Measurements from ENCODE around the gene AKAP11.

AKAP11 gene

GRCh38 chr13:42320375-42320787, 48.4 kb downstream of the AKAP11 start:
- H3K79me1 ChIP-seq (replicated peaks; ENCODE audit: low read length, poor library complexity, severe bottlenecking) = peaks cover 3% of the 10 kb centered on the region
- no peaks in the 10 kb centered on the region for H3K27me3 ChIP-seq (ENCODE audit: control insufficient read depth in 1 of 2, insufficient read depth in 1 of 2, low read length in 2 of 2)
- H3K36me3 ChIP-seq (ENCODE audit: control insufficient read depth in 1 of 2, insufficient read depth in 2 of 2, low read depth in 1 of 2, low read length in 2 of 2) = peaks cover 3 to 61% of the 10 kb centered on the region in 2 experiments
- H4K8ac ChIP-seq (ENCODE audit: low read length) = no peak overlapping the region
- H3K4me1 ChIP-seq (ENCODE audit: control insufficient read depth, insufficient read depth, low read depth, low read length) = no peaks in the 10 kb centered on the region
- 73% methylated on average over 4 of the region's 4 CpGs for WGBS
- no peak overlapping the region for H2BK12ac ChIP-seq (ENCODE audit: low read length in 2 of 2)
- H3K4me2 ChIP-seq (ENCODE audit: low read length, poor library complexity, severe bottlenecking) = no peak overlapping the region
- H3K4me3 ChIP-seq (ENCODE audit: insufficient read depth in 1 of 2, low read depth in 1 of 2, low read length in 2 of 2) = no peak overlapping the region
- no peak overlapping the region for H4K91ac ChIP-seq (ENCODE audit: low read length)
- H3K27ac ChIP-seq (ENCODE audit: low read length, poor library complexity, severe bottlenecking) = no peak overlapping the region
- H3K4ac ChIP-seq (ENCODE audit: low read depth in 1 of 2, low read length in 2 of 2) = no peak overlapping the region
- H2BK15ac ChIP-seq (ENCODE audit: low read depth, poor library complexity, severe bottlenecking) = no peak overlapping the region
- H2AK5ac ChIP-seq (ENCODE audit: low read length, severe bottlenecking) = no peak overlapping the region
- no peak overlapping the region for H3K14ac ChIP-seq (ENCODE audit: low read length in 2 of 2)
- no peak for DNase-seq
- no peak overlapping the region for H3K18ac ChIP-seq (ENCODE audit: low read depth in 1 of 2, low read length in 2 of 2)
- no peak overlapping the region for H3K9ac ChIP-seq (ENCODE audit: low read length)
- no peak overlapping the region for H2BK5ac ChIP-seq (ENCODE audit: low read depth, low read length, poor library complexity, severe bottlenecking)
- H2BK120ac ChIP-seq (ENCODE audit: low read depth, low read length) = no peak overlapping the region
- H3K23ac ChIP-seq (ENCODE audit: low read length in 2 of 2) = no peak overlapping the region
- H2AFZ ChIP-seq (ENCODE audit: low read depth, low read length) = no peak overlapping the region
- H3K9me3 ChIP-seq (ENCODE audit: control insufficient read depth, low read length) = no peaks in the 10 kb centered on the region

GRCh38 chr13:42322806-42323205, 50.9 kb downstream of the AKAP11 start:
- WGBS = no CpG with 5 or more reads among the region's 2 CpGs
- no peak overlapping the region for H3K4me2 ChIP-seq (ENCODE audit: low read length, poor library complexity, severe bottlenecking)
- H3K4me1 ChIP-seq (ENCODE audit: control insufficient read depth, insufficient read depth, low read depth, low read length) = no peaks in the 10 kb centered on the region
- H3K9me3 ChIP-seq (ENCODE audit: control insufficient read depth, low read length) = no peaks in the 10 kb centered on the region
- H4K91ac ChIP-seq (ENCODE audit: low read length) = no peak overlapping the region
- no peak overlapping the region for H2AFZ ChIP-seq (ENCODE audit: low read depth, low read length)
- no peak overlapping the region for H3K27ac ChIP-seq (ENCODE audit: low read length, poor library complexity, severe bottlenecking)
- no peak overlapping the region for H3K18ac ChIP-seq (ENCODE audit: low read depth in 1 of 2, low read length in 2 of 2)
- H3K79me1 ChIP-seq (replicated peaks; ENCODE audit: low read length, poor library complexity, severe bottlenecking) = peaks cover 1% of the 10 kb centered on the region
- H2AK5ac ChIP-seq (ENCODE audit: low read length, severe bottlenecking) = no peak overlapping the region
- no peak overlapping the region for H3K4ac ChIP-seq (ENCODE audit: low read depth in 1 of 2, low read length in 2 of 2)
- no peak overlapping the region for H3K14ac ChIP-seq (ENCODE audit: low read length in 2 of 2)
- no peak overlapping the region for H2BK5ac ChIP-seq (ENCODE audit: low read depth, low read length, poor library complexity, severe bottlenecking)
- H3K9ac ChIP-seq (ENCODE audit: low read length) = no peak overlapping the region
- H3K36me3 ChIP-seq (ENCODE audit: control insufficient read depth in 1 of 2, insufficient read depth in 2 of 2, low read depth in 1 of 2, low read length in 2 of 2) = peaks cover 0 to 45% of the 10 kb centered on the region in 2 experiments
- H2BK12ac ChIP-seq (ENCODE audit: low read length in 2 of 2) = no peak overlapping the region
- no peak overlapping the region for H3K4me3 ChIP-seq (ENCODE audit: insufficient read depth in 1 of 2, low read depth in 1 of 2, low read length in 2 of 2)
- DNase-seq = no peak
- no peak overlapping the region for H2BK15ac ChIP-seq (ENCODE audit: low read depth, poor library complexity, severe bottlenecking)
- H2BK120ac ChIP-seq (ENCODE audit: low read depth, low read length) = no peak overlapping the region
- no peaks in the 10 kb centered on the region for H3K27me3 ChIP-seq (ENCODE audit: control insufficient read depth in 1 of 2, insufficient read depth in 1 of 2, low read length in 2 of 2)
- H3K23ac ChIP-seq (ENCODE audit: low read length in 2 of 2) = no peak overlapping the region
- H4K8ac ChIP-seq (ENCODE audit: low read length) = no peak overlapping the region

- no peak overlapping the region for H3K4me2 ChIP-seq (ENCODE audit: low read length, poor library complexity, severe bottlenecking)
Measured at GRCh38 chr13:42324704-42325103, 52.8 kb downstream of the AKAP11 start.

GRCh38 chr13:42327725-42328124, 55.8 kb downstream of the AKAP11 start:
- no peak overlapping the region for H3K4ac ChIP-seq (ENCODE audit: low read depth in 1 of 2, low read length in 2 of 2)
- peaks cover 0 to 10% of the 10 kb centered on the region in 2 experiments for H3K36me3 ChIP-seq (ENCODE audit: control insufficient read depth in 1 of 2, insufficient read depth in 2 of 2, low read depth in 1 of 2, low read length in 2 of 2)

More at GRCh38 chr13:42324704-42325103, 52.8 kb downstream of the AKAP11 start:
- H3K9me3 ChIP-seq (ENCODE audit: control insufficient read depth, low read length) = no peaks in the 10 kb centered on the region
- H3K4ac ChIP-seq (ENCODE audit: low read depth in 1 of 2, low read length in 2 of 2) = no peak overlapping the region
- H3K79me1 ChIP-seq (replicated peaks; ENCODE audit: low read length, poor library complexity, severe bottlenecking) = no peaks in the 10 kb centered on the region
- no peak overlapping the region for H2BK12ac ChIP-seq (ENCODE audit: low read length in 2 of 2)
- no peak overlapping the region for H2BK15ac ChIP-seq (ENCODE audit: low read depth, poor library complexity, severe bottlenecking)
- no peak overlapping the region for H4K91ac ChIP-seq (ENCODE audit: low read length)
- H4K8ac ChIP-seq (ENCODE audit: low read length) = no peak overlapping the region
- no peak overlapping the region for H3K9ac ChIP-seq (ENCODE audit: low read length)
- H3K36me3 ChIP-seq (ENCODE audit: control insufficient read depth in 1 of 2, insufficient read depth in 2 of 2, low read depth in 1 of 2, low read length in 2 of 2) = peaks cover 0 to 27% of the 10 kb centered on the region in 2 experiments
- no peak overlapping the region for H3K18ac ChIP-seq (ENCODE audit: low read depth in 1 of 2, low read length in 2 of 2)
- H3K4me3 ChIP-seq (ENCODE audit: insufficient read depth in 1 of 2, low read depth in 1 of 2, low read length in 2 of 2) = no peak overlapping the region
- no peaks in the 10 kb centered on the region for H3K27me3 ChIP-seq (ENCODE audit: control insufficient read depth in 1 of 2, insufficient read depth in 1 of 2, low read length in 2 of 2)
- no peak overlapping the region for H3K27ac ChIP-seq (ENCODE audit: low read length, poor library complexity, severe bottlenecking)
- no peak overlapping the region for H2AK5ac ChIP-seq (ENCODE audit: low read length, severe bottlenecking)
- H3K4me1 ChIP-seq (ENCODE audit: control insufficient read depth, insufficient read depth, low read depth, low read length) = no peaks in the 10 kb centered on the region
- H3K14ac ChIP-seq (ENCODE audit: low read length in 2 of 2) = no peak overlapping the region
- no peak overlapping the region for H3K23ac ChIP-seq (ENCODE audit: low read length in 2 of 2)
- no peak for DNase-seq
- H2BK5ac ChIP-seq (ENCODE audit: low read depth, low read length, poor library complexity, severe bottlenecking) = no peak overlapping the region
- no peak overlapping the region for H2BK120ac ChIP-seq (ENCODE audit: low read depth, low read length)
- no peak overlapping the region for H2AFZ ChIP-seq (ENCODE audit: low read depth, low read length)

More at GRCh38 chr13:42327725-42328124, 55.8 kb downstream of the AKAP11 start:
- H3K9ac ChIP-seq (ENCODE audit: low read length) = no peak overlapping the region
- H3K27me3 ChIP-seq (ENCODE audit: control insufficient read depth in 1 of 2, insufficient read depth in 1 of 2, low read length in 2 of 2) = no peaks in the 10 kb centered on the region
- no peak for DNase-seq
- no peak overlapping the region for H3K27ac ChIP-seq (ENCODE audit: low read length, poor library complexity, severe bottlenecking)
- H2BK120ac ChIP-seq (ENCODE audit: low read depth, low read length) = no peak overlapping the region
- no peak overlapping the region for H3K23ac ChIP-seq (ENCODE audit: low read length in 2 of 2)
- H4K91ac ChIP-seq (ENCODE audit: low read length) = no peak overlapping the region
- no peak overlapping the region for H3K4me2 ChIP-seq (ENCODE audit: low read length, poor library complexity, severe bottlenecking)
- H3K18ac ChIP-seq (ENCODE audit: low read depth in 1 of 2, low read length in 2 of 2) = no peak overlapping the region
- no peaks in the 10 kb centered on the region for H3K79me1 ChIP-seq (replicated peaks; ENCODE audit: low read length, poor library complexity, severe bottlenecking)
- H2BK15ac ChIP-seq (ENCODE audit: low read depth, poor library complexity, severe bottlenecking) = no peak overlapping the region
- no peak overlapping the region for H2AFZ ChIP-seq (ENCODE audit: low read depth, low read length)
- no peak overlapping the region for H3K14ac ChIP-seq (ENCODE audit: low read length in 2 of 2)
- no peak overlapping the region for H3K4me3 ChIP-seq (ENCODE audit: insufficient read depth in 1 of 2, low read depth in 1 of 2, low read length in 2 of 2)
- no peak overlapping the region for H2AK5ac ChIP-seq (ENCODE audit: low read length, severe bottlenecking)
- H2BK12ac ChIP-seq (ENCODE audit: low read length in 2 of 2) = no peak overlapping the region
- H2BK5ac ChIP-seq (ENCODE audit: low read depth, low read length, poor library complexity, severe bottlenecking) = no peak overlapping the region
- H3K9me3 ChIP-seq (ENCODE audit: control insufficient read depth, low read length) = no peaks in the 10 kb centered on the region
- H4K8ac ChIP-seq (ENCODE audit: low read length) = no peak overlapping the region
- H3K4me1 ChIP-seq (ENCODE audit: control insufficient read depth, insufficient read depth, low read depth, low read length) = no peaks in the 10 kb centered on the region

All from mesenchymal stem cell (in vitro differentiated cells and primary cell).